ENCODE measurements around the gene PPP6R1. TPM values are rescaled to one million over a fixed set of nuclear protein-coding genes. Genes with fewer than 3 reads are reported as not detected.

Gene PPP6R1
- total RNA-seq, 1 donor from 2014 or later: 30.4 TPM

GRCh38 chr19:55277494-55277893 lies 18.7 kb upstream of the PPP6R1 start:
- intact Hi-C loops (cut with DNase I): no loop called here
- H3K36me3 ChIP-seq: peaks cover 0 to 42% of the 10 kb centered on the region in 2 donors

GRCh38 chr19:55276720-55277430 lies 18.1 kb upstream of the PPP6R1 start:
- TF ChIP-seq POLR2AphosphoS5 (IDR thresholded peaks at IDR 0.05; ENCODE audit: insufficient read depth in 1 of 2, low read depth in 1 of 2): no peak
- TF ChIP-seq, protein P1, sequence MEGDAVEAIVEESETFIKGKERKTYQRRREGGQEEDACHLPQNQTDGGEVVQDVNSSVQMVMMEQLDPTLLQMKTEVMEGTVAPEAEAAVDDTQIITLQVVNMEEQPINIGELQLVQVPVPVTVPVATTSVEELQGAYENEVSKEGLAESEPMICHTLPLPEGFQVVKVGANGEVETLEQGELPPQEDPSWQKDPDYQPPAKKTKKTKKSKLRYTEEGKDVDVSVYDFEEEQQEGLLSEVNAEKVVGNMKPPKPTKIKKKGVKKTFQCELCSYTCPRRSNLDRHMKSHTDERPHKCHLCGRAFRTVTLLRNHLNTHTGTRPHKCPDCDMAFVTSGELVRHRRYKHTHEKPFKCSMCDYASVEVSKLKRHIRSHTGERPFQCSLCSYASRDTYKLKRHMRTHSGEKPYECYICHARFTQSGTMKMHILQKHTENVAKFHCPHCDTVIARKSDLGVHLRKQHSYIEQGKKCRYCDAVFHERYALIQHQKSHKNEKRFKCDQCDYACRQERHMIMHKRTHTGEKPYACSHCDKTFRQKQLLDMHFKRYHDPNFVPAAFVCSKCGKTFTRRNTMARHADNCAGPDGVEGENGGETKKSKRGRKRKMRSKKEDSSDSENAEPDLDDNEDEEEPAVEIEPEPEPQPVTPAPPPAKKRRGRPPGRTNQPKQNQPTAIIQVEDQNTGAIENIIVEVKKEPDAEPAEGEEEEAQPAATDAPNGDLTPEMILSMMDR (IDR thresholded peaks at IDR 0.05): no peak
- TF ChIP-seq POLR2A (IDR thresholded peaks at IDR 0.05): no peak
- Histone ChIP-seq H3K9me3 (no peaks in the 10 kb centered on the region), H3K36me3 (peaks cover 0 to 47% of the 10 kb centered on the region in 2 donors), H3K4me3 (no peak overlapping the region), H3K4me1 (peaks cover 21% of the 10 kb centered on the region), H3K27me3 (no peaks in the 10 kb centered on the region), H3K27ac (no peak overlapping the region)
- DNase-seq (ENCODE audit: extremely low spot score in 2 of 2): no peak
- intact Hi-C loops (cut with DNase I): no loop called here

More at GRCh38 chr19:55277494-55277893, 18.7 kb upstream of the PPP6R1 start:
- peaks cover 21% of the 10 kb centered on the region for H3K4me1 ChIP-seq
- H3K4me3 ChIP-seq: no peak overlapping the region
- TF ChIP-seq, protein P1 (IDR thresholded peaks at IDR 0.05): no peak
- TF ChIP-seq POLR2AphosphoS5 (IDR thresholded peaks at IDR 0.05; ENCODE audit: insufficient read depth in 1 of 2, low read depth in 1 of 2) (no peak), POLR2A (IDR thresholded peaks at IDR 0.05) (no peak)
- H3K27me3 ChIP-seq: no peaks in the 10 kb centered on the region
- DNase-seq (ENCODE audit: extremely low spot score in 2 of 2): no peak
- no peaks in the 10 kb centered on the region for H3K9me3 ChIP-seq
- H3K27ac ChIP-seq: no peak overlapping the region

DNA sequence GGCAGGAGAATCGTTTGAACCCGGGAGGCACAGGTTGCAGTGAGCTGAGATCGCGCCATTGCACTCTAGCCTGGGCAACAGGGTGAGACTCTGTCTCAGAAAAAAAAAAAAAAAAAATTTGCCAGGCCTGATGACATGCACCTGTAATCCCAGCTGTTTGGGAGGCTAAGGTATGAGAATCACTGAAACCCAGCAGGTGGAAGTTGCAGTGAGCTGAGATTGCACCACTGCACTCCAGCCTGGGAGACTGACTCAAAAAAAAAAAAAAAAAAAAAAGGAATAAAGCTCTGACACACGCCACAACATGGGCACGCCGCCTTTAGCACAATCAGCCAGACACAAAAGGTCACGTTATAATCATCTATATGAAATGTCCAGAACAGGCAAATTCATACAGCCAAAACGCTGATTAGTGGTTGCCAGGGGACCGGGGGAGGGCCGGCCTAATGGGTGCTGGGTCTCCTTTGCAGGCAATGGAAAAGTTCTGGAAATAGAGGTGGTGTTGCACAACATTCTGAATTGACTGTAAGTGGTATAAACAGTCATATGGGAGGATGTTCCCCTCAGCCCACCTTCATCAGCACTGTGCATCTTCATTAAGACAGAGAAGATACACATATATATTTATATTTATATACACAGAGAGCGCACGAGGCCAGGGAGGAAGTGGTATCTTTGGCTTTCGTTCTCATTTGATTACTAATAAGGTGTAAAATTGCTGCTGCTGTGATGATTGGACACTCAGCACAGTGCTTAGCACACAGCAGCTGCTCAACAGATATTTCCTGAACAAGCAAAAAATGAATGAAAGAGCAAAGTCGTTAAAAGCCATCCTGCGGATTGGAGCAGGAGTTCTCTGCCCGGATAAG lies 17.3 kb upstream of the PPP6R1 start:
- Histone ChIP-seq H3K4me1 (peaks cover 21% of the 10 kb centered on the region), H3K27ac (no peak overlapping the region), H3K4me3 (no peak overlapping the region), H3K9me3 (no peaks in the 10 kb centered on the region), H3K36me3 (peaks cover 0 to 55% of the 10 kb centered on the region in 2 donors), H3K27me3 (no peaks in the 10 kb centered on the region)
- intact Hi-C loops (cut with DNase I): no loop called here
- TF ChIP-seq POLR2AphosphoS5 (IDR thresholded peaks at IDR 0.05; ENCODE audit: insufficient read depth in 1 of 2, low read depth in 1 of 2): no peak
- TF ChIP-seq, protein P1 (IDR thresholded peaks at IDR 0.05): no peak
- TF ChIP-seq POLR2A (IDR thresholded peaks at IDR 0.05): no peak
- no peak for DNase-seq (ENCODE audit: extremely low spot score in 2 of 2)

- Histone ChIP-seq H3K36me3 (peaks cover 0 to 55% of the 10 kb centered on the region in 2 donors), H3K4me3 (no peak overlapping the region), H3K9me3 (no peaks in the 10 kb centered on the region), H3K27me3 (no peaks in the 10 kb centered on the region), H3K27ac (no peak overlapping the region), H3K4me1 (peaks cover 6% of the 10 kb centered on the region)
- TF ChIP-seq, protein P1 (IDR thresholded peaks at IDR 0.05): no peak
- TF ChIP-seq POLR2AphosphoS5 (IDR thresholded peaks at IDR 0.05; ENCODE audit: insufficient read depth in 1 of 2, low read depth in 1 of 2): no peak
- DNase-seq (ENCODE audit: extremely low spot score in 2 of 2): no peak
- intact Hi-C loops (cut with DNase I): no loop called here
Measured at GRCh38 chr19:55273978-55274707, 15.3 kb upstream of the PPP6R1 start.

All from vagina (tissue), 2 donors.